GM12878 (cell line): ENCODE measurements around the gene MAPT. TPM values are rescaled to one million over a fixed set of nuclear protein-coding genes. Genes with fewer than 3 reads are reported as not detected.

Experiments
- ATAC-seq: fragments of 200-7000 bp; cut with Tn5 transposase; 3 replicates; pipeline ENCODE4 v1.9.1; 2020; ENCODE audit warnings: mild to moderate bottlenecking, moderate library complexity
- BruUV-seq: library from RNA; stranded (reverse); fragments of 400-500 nt; replicated peaks from 2 replicates; lab custom pipeline; 2021; lab: Mats Ljungman, UMichigan
- CTCF ChIA-PET: fragments of 300-600 bp; sonication (Branson Sonifier 250); formaldehyde crosslinking; extraction: SDS; loops from one replicate; lab custom pipeline; 2021; ENCODE audit warnings: inconsistent platforms; lab: Yijun Ruan, JAX
- POLR2A ChIA-PET: fragments of 350-600 bp; formaldehyde crosslinking; extraction: SDS; loops from one replicate; lab custom pipeline; 2021; ENCODE audit warnings: inconsistent platforms; lab: Charles Lee
- RAD21 ChIA-PET: fragments of 300-600 bp; sonication (Branson Sonifier 250); formaldehyde crosslinking; loops from one replicate; lab custom pipeline; 2023; ENCODE audit warnings: antibody characterized with exemption; ENCODE audit not compliant: unreplicated experiment; lab: Charles Lee
- SMC1A ChIA-PET: fragments of 300-600 bp; sonication (Branson Sonifier 250); formaldehyde crosslinking; loops from one replicate; lab custom pipeline; 2023; ENCODE audit not compliant: unreplicated experiment, uncharacterized antibody; lab: Charles Lee
- DNase-seq: peaks from one replicate; pipeline ENCODE4 v3.0.0-alpha.2; 2011; ENCODE audit warnings: low read depth, low spot score
- FAIRE-seq: peaks from 3 replicates; lab custom pipeline; 2011; peaks lifted over from hg19 to GRCh38; lab: Jason Lieb, UNC
- H2AFZ ChIP-seq: 2 replicates; pipeline ENCODE4 v1.6.0; 2011; ENCODE audit warnings: low read depth, low read length, control low read depth; ENCODE audit not compliant: control insufficient read depth
- H3K27ac ChIP-seq: 2 replicates; pipeline ENCODE4 v1.5.1; 2011; ENCODE audit warnings: control low read depth; ENCODE audit not compliant: control insufficient read depth, insufficient read depth
- H3K27me3 ChIP-seq, 2 experiments: replicated peaks in 1 of 2; 2 replicates each; pipeline versions ENCODE4 v1.6.0 to v1.6.1; 2011; ENCODE audit warnings: low read length in 1 of 2; ENCODE audit not compliant: control insufficient read depth in 2 of 2, insufficient read depth in 2 of 2
- H3K36me3 ChIP-seq, 2 experiments: 2 replicates each; pipeline ENCODE4 v1.5.1; 2011; ENCODE audit warnings: low read length in 1 of 2; ENCODE audit not compliant: control insufficient read depth in 2 of 2, insufficient read depth in 2 of 2
- H3K4me1 ChIP-seq: 2 replicates; pipeline ENCODE4 v1.6.1; 2011; ENCODE audit warnings: mild to moderate bottlenecking, low read length, moderate library complexity, mixed read lengths; ENCODE audit not compliant: control insufficient read depth, insufficient read depth
- H3K4me2 ChIP-seq: 2 replicates; pipeline ENCODE4 v1.6.0; 2011; ENCODE audit warnings: control low read depth; ENCODE audit not compliant: control insufficient read depth, insufficient read depth
- H3K4me3 ChIP-seq: fragments of 200-600 bp; sonication (generic); 2 replicates; pipeline ENCODE4 v1.5.1; 2016
- H3K79me2 ChIP-seq: 2 replicates; pipeline ENCODE4 v1.6.0; 2011; ENCODE audit warnings: low read length; ENCODE audit not compliant: control insufficient read depth, insufficient read depth
- H3K9ac ChIP-seq: 2 replicates; pipeline ENCODE4 v1.8.0; 2011; ENCODE audit warnings: low read length, control low read depth, mixed read lengths; ENCODE audit not compliant: control insufficient read depth, insufficient read depth
- H3K9me3 ChIP-seq: replicated peaks from 3 replicates; pipeline ENCODE4 v1.5.1; 2011; ENCODE audit warnings: mild to moderate bottlenecking, low read length; ENCODE audit not compliant: control insufficient read depth, insufficient read depth
- H4K20me1 ChIP-seq: 2 replicates; pipeline ENCODE4 v1.6.0; 2011; ENCODE audit not compliant: control insufficient read depth, insufficient read depth
- ATF2 ChIP-seq: IDR thresholded peaks from 2 replicates; pipeline ENCODE4 v1.6.1; 2012; ENCODE audit warnings: low read length, inconsistent platforms
- BACH1 ChIP-seq: fragments of 450-650 bp; IDR thresholded peaks from 2 replicates; pipeline ENCODE4 v1.6.1; 2017; ENCODE audit warnings: mild to moderate bottlenecking, borderline replicate concordance
- HDAC6 ChIP-seq: fragments of 200-600 bp; sonication (generic); IDR thresholded peaks from one replicate; pipeline ENCODE4 v1.8.0; 2017; ENCODE audit warnings: antibody characterized with exemption; ENCODE audit not compliant: unreplicated experiment
- SIN3A ChIP-seq: IDR thresholded peaks from 2 replicates; pipeline ENCODE4 v1.6.1; 2012; ENCODE audit warnings: low read depth, low read length, improper control_type of control experiment
- SREBF1 ChIP-seq: IDR thresholded peaks from 2 replicates; pipeline ENCODE4 v1.6.1; 2012; ENCODE audit warnings: mild to moderate bottlenecking, low read length
- TARDBP ChIP-seq: IDR thresholded peaks from 2 replicates; pipeline ENCODE4 v1.6.1; 2016; ENCODE audit warnings: borderline replicate concordance
- TBL1XR1 ChIP-seq: IDR thresholded peaks from 2 replicates; pipeline ENCODE4 v1.6.1; 2012; ENCODE audit warnings: low read depth, low read length, improper control_type of control experiment
- TCF3 ChIP-seq: IDR thresholded peaks from 2 replicates; pipeline ENCODE4 v1.6.1; 2012; ENCODE audit warnings: low read depth, mild to moderate bottlenecking, low read length, borderline replicate concordance; ENCODE audit not compliant: insufficient read depth
- ZBTB4 ChIP-seq: fragments of 450-650 bp; formaldehyde crosslinking; IDR thresholded peaks from 2 replicates; pipeline ENCODE4 v1.4.0; 2022; ENCODE audit warnings: mild to moderate bottlenecking, moderate library complexity
- ZNF24 ChIP-seq: fragments of 450-650 bp; IDR thresholded peaks from 2 replicates; pipeline ENCODE4 v1.6.1; 2017; ENCODE audit warnings: antibody characterized with exemption, mild to moderate bottlenecking
- WGBS: methylation state at CpG from one replicate; pipeline ENCODE4 v1.1.6; 2016; ENCODE audit warnings: low lambda C conversion rate; ENCODE audit not compliant: insufficient replicate concordance, insufficient coverage; ENCODE audit errors: missing lambda C conversion rate; 5-methylcytosine and 5-hydroxymethylcytosine counted together
- in situ Hi-C: fragments of 300-500 bp; cut with MboI; formaldehyde crosslinking; loops from 9 replicates; pipeline ENCODE4 v1.14.3; 2018; ENCODE audit warnings: mixed read lengths
- intact Hi-C: fragments of 100-400 bp; cut with micrococcal nuclease; formaldehyde crosslinking; loops from one replicate; pipeline ENCODE4 v1.14.2; 2022; ENCODE audit not compliant: unreplicated experiment
- polyA plus RNA-seq, 11 experiments: library from polyadenylated mRNA; depleted of rRNA in 4 of 11; unstranded in 6 of 11; stranded (reverse) in 5 of 11; fragments of >200 nt; fragmentation: Nextera tagmentation in 4 of 11; fragmentation: Illumina TruSeq in 1 of 11; extraction: Ambion mirVana in 4 of 11; extraction: Trizol in 1 of 11; gene quantifications; 1 replicate in 1 of 11; 2 replicates in 10 of 11; pipeline versions ENCODE4 v1.2.1 to v1.2.3, GENCODE V29; 2011 to 2016; ENCODE audit warnings: inconsistent platforms in 2 of 11, missing spikeins in 2 of 11, low read depth in 1 of 11
- total RNA-seq, 4 experiments: library from RNA; depleted of rRNA in 3 of 4; stranded (reverse); fragments of >200 nt in 3 of 4; fragmentation: Illumina TruSeq in 1 of 4; extraction: Trizol in 1 of 4; gene quantifications; 2 replicates each; pipeline versions ENCODE4 v1.2.1 to v1.2.3, GENCODE V29; 2013 to 2021

MAPT gene
- total and polyA plus RNA-seq, 10 of the 15 experiments (the other 5 are each of a cell fraction or from before 2014, with no cell fraction given) = under 0.01 to 0.05 (median 0.03) TPM; not detected in 7

- H4K20me1 ChIP-seq = no peaks in the 10 kb centered on the region
- H3K4me3 ChIP-seq = no peak overlapping the region
- H3K27me3 ChIP-seq = peaks cover 0 to 3% of the 10 kb centered on the region in 2 experiments; a peak in 3 of 4 replicates
- ChIA-PET CTCF (no interaction called here), POLR2A (no interaction called here), RAD21 (no interaction called here)
- no TSS peak for BruUV-seq
- no peaks in the 10 kb centered on the region for H3K36me3 ChIP-seq
- H3K9ac ChIP-seq = no peak overlapping the region
- peak; percentile 71 for FAIRE-seq
- no peaks in the 10 kb centered on the region for H3K4me1 ChIP-seq
- DNase-seq = no peak
- H3K4me2 ChIP-seq = no peak overlapping the region
- no peaks in the 10 kb centered on the region for H3K9me3 ChIP-seq
- in situ Hi-C loops (no loop called here), intact Hi-C loops (no loop called here)
- no peak overlapping the region for H3K27ac ChIP-seq
- ATAC-seq = no peak
- no peak for TF ChIP-seq ATF2
- TF ChIP-seq SIN3A = no peak
- no peak for TF ChIP-seq TARDBP
- TF ChIP-seq ZNF24 = no peak
- TF ChIP-seq HDAC6 = no peak
- TF ChIP-seq BACH1 = no peak
- no peak for TF ChIP-seq ZBTB4 (CRISPR knock-in tag)
- no peak for TF ChIP-seq TBL1XR1
- no peak for TF ChIP-seq TCF3
- TF ChIP-seq SREBF1 = no peak
- TF ChIP-seq, all 136 proteins: peak for 0
- H2AFZ ChIP-seq = no peak overlapping the region
- SMC1A ChIA-PET = no interaction called here
- 40% methylated on average over 4 of the region's 4 CpGs for WGBS
- no peaks in the 10 kb centered on the region for H3K79me2 ChIP-seq
Measured at GRCh38 chr17:45870342-45870974, 23.9 kb upstream of the MAPT start.
